ENCODE measurements around the gene DAAM1. TPM values are rescaled to one million over a fixed set of nuclear protein-coding genes. Genes with fewer than 3 reads are reported as not detected.

The DAAM1 gene
- total RNA-seq, 1 donor from 2014 or later: 38.0 TPM

- peak overlapping the region; percentile 1 for H3K27ac Mint-ChIP-seq (ENCODE audit: unreplicated experiment)
- peaks cover 3% of the 10 kb centered on the region for H3K79me2 ChIP-seq (ENCODE audit: insufficient read depth, low read length)
- TF ChIP-seq EZH2 (IDR thresholded peaks at IDR 0.05; ENCODE audit: insufficient read depth, low read length) (no peak), CTCF (IDR thresholded peaks at IDR 0.05; ENCODE audit: insufficient read depth, low read depth, low read length) (no peak)
- H3K36me3 Mint-ChIP-seq (ENCODE audit: low read depth, unreplicated experiment): no peaks in the 10 kb centered on the region
- H3K9me3 Mint-ChIP-seq (ENCODE audit: unreplicated experiment): no peaks in the 10 kb centered on the region
- H3K4me2 ChIP-seq (ENCODE audit: low read length): no peak overlapping the region
- H3K27me3 ChIP-seq (ENCODE audit: insufficient read depth, low read length): no peaks in the 10 kb centered on the region
- no peak overlapping the region for H3K9ac ChIP-seq (ENCODE audit: low read length)
- peaks cover 25% of the 10 kb centered on the region for H3K4me1 ChIP-seq (ENCODE audit: insufficient read depth, low read length)
- H3K27ac ChIP-seq (ENCODE audit: low read depth, low read length): no peak overlapping the region
- no peak overlapping the region for H3K4me3 ChIP-seq (ENCODE audit: insufficient read depth, low read depth, low read length)
- H3K36me3 ChIP-seq (ENCODE audit: insufficient read depth, low read length): no peaks in the 10 kb centered on the region
- FAIRE-seq (no peak), DNase-seq (ENCODE audit: low read depth) (peak; percentile 45)
- H4K20me1 ChIP-seq (ENCODE audit: insufficient read depth, low read length): no peaks in the 10 kb centered on the region
- no peak overlapping the region for H3K4me3 Mint-ChIP-seq (ENCODE audit: unreplicated experiment)
- H3K27me3 Mint-ChIP-seq (ENCODE audit: low read depth, unreplicated experiment): no peaks in the 10 kb centered on the region
- H3K4me1 Mint-ChIP-seq (ENCODE audit: low read depth, unreplicated experiment): peaks cover 48% of the 10 kb centered on the region
- no peaks in the 10 kb centered on the region for H3K9me3 ChIP-seq (ENCODE audit: insufficient read depth, low read depth, low read length)
- no peak overlapping the region for H2AFZ ChIP-seq (ENCODE audit: low read depth, low read length)
Measured at GRCh38 chr14:59309291-59309900, 120.9 kb downstream of the DAAM1 start.

GRCh38 chr14:59310633-59311032 is 122.2 kb downstream of the DAAM1 start:
- no peaks in the 10 kb centered on the region for H3K9me3 ChIP-seq (ENCODE audit: insufficient read depth, low read depth, low read length)
- H3K79me2 ChIP-seq (ENCODE audit: insufficient read depth, low read length): no peaks in the 10 kb centered on the region
- FAIRE-seq (no peak), DNase-seq (ENCODE audit: low read depth) (peak; percentile 27)
- no peak overlapping the region for H2AFZ ChIP-seq (ENCODE audit: low read depth, low read length)
- H3K27ac ChIP-seq (ENCODE audit: low read depth, low read length): no peak overlapping the region
- H3K9me3 Mint-ChIP-seq (ENCODE audit: unreplicated experiment): no peaks in the 10 kb centered on the region
- H3K27me3 ChIP-seq (ENCODE audit: insufficient read depth, low read length): no peaks in the 10 kb centered on the region
- no peak for TF ChIP-seq CTCF (IDR thresholded peaks at IDR 0.05; ENCODE audit: insufficient read depth, low read depth, low read length)
- TF ChIP-seq EZH2 (IDR thresholded peaks at IDR 0.05; ENCODE audit: insufficient read depth, low read length): no peak
- peaks cover 41% of the 10 kb centered on the region for H3K4me1 Mint-ChIP-seq (ENCODE audit: low read depth, unreplicated experiment)
- H3K4me2 ChIP-seq (ENCODE audit: low read length): no peak overlapping the region
- H3K27me3 Mint-ChIP-seq (ENCODE audit: low read depth, unreplicated experiment): no peaks in the 10 kb centered on the region
- no peak overlapping the region for H3K27ac Mint-ChIP-seq (ENCODE audit: unreplicated experiment)
- H3K9ac ChIP-seq (ENCODE audit: low read length): no peak overlapping the region
- H3K36me3 Mint-ChIP-seq (ENCODE audit: low read depth, unreplicated experiment): peaks cover 2% of the 10 kb centered on the region
- no peak overlapping the region for H3K4me3 Mint-ChIP-seq (ENCODE audit: unreplicated experiment)
- no peaks in the 10 kb centered on the region for H3K36me3 ChIP-seq (ENCODE audit: insufficient read depth, low read length)
- H3K4me3 ChIP-seq (ENCODE audit: insufficient read depth, low read depth, low read length): no peak overlapping the region
- H4K20me1 ChIP-seq (ENCODE audit: insufficient read depth, low read length): no peaks in the 10 kb centered on the region
- H3K4me1 ChIP-seq (ENCODE audit: insufficient read depth, low read length): peaks cover 16% of the 10 kb centered on the region

- FAIRE-seq (no peak), DNase-seq (ENCODE audit: low read depth) (no peak)
- no peak overlapping the region for H2AFZ ChIP-seq (ENCODE audit: low read depth, low read length)
- H3K4me3 Mint-ChIP-seq (ENCODE audit: unreplicated experiment): no peak overlapping the region
- no peaks in the 10 kb centered on the region for H3K27me3 Mint-ChIP-seq (ENCODE audit: low read depth, unreplicated experiment)
- no peaks in the 10 kb centered on the region for H3K27me3 ChIP-seq (ENCODE audit: insufficient read depth, low read length)
- TF ChIP-seq EZH2 (IDR thresholded peaks at IDR 0.05; ENCODE audit: insufficient read depth, low read length) (no peak), CTCF (IDR thresholded peaks at IDR 0.05; ENCODE audit: insufficient read depth, low read depth, low read length) (no peak)
- peak overlapping the region; percentile 18 for H3K27ac Mint-ChIP-seq (ENCODE audit: unreplicated experiment)
- no peak overlapping the region for H3K9ac ChIP-seq (ENCODE audit: low read length)
- no peaks in the 10 kb centered on the region for H3K36me3 ChIP-seq (ENCODE audit: insufficient read depth, low read length)
- H3K4me3 ChIP-seq (ENCODE audit: insufficient read depth, low read depth, low read length): no peak overlapping the region
- peaks cover 31% of the 10 kb centered on the region for H3K4me1 Mint-ChIP-seq (ENCODE audit: low read depth, unreplicated experiment)
- no peak overlapping the region for H3K27ac ChIP-seq (ENCODE audit: low read depth, low read length)
- H3K4me2 ChIP-seq (ENCODE audit: low read length): no peak overlapping the region
- no peaks in the 10 kb centered on the region for H4K20me1 ChIP-seq (ENCODE audit: insufficient read depth, low read length)
- no peaks in the 10 kb centered on the region for H3K9me3 ChIP-seq (ENCODE audit: insufficient read depth, low read depth, low read length)
- H3K4me1 ChIP-seq (ENCODE audit: insufficient read depth, low read length): peaks cover 5% of the 10 kb centered on the region
- H3K79me2 ChIP-seq (ENCODE audit: insufficient read depth, low read length): no peaks in the 10 kb centered on the region
- H3K9me3 Mint-ChIP-seq (ENCODE audit: unreplicated experiment): no peaks in the 10 kb centered on the region
- H3K36me3 Mint-ChIP-seq (ENCODE audit: low read depth, unreplicated experiment): peaks cover 2% of the 10 kb centered on the region
Measured at GRCh38 chr14:59311723-59312122, 123.3 kb downstream of the DAAM1 start.

All from astrocyte (in vitro differentiated cells and primary cell).